K562 (cell line): Measurements from ENCODE around the gene ZNF8. TPM values are rescaled to one million over a fixed set of nuclear protein-coding genes. Genes with fewer than 3 reads are reported as not detected.

Source experiments
- BRF2 ChIP-seq: IDR thresholded peaks from 3 replicates; pipeline ENCODE4 v1.6.1; 2011; ENCODE audit warnings: borderline replicate concordance, mild to moderate bottlenecking; ENCODE audit not compliant: insufficient read length, insufficient read depth
- CBX5 ChIP-seq: IDR thresholded peaks from 2 replicates; pipeline ENCODE4 v1.6.1; 2014; ENCODE audit warnings: low read depth, borderline replicate concordance
- MED1 ChIP-seq: sonication (generic); formaldehyde crosslinking; IDR thresholded peaks from 2 replicates; pipeline ENCODE4 v1.8.1; 2023; ENCODE audit warnings: missing genetic modification reagents, borderline replicate concordance
- MLLT1 ChIP-seq, 2 experiments: fragments of 450-650 bp; IDR thresholded peaks; 2 replicates each; pipeline ENCODE4 v1.6.1; 2016
- PHF20 ChIP-seq: fragments of 450-650 bp; IDR thresholded peaks from 2 replicates; pipeline ENCODE4 v1.6.1; 2018; ENCODE audit not compliant: partially characterized antibody
- SETDB1 ChIP-seq: IDR thresholded peaks from one replicate; pipeline ENCODE4 v1.6.1; 2012; ENCODE audit warnings: low read length, control low read depth, inconsistent platforms
- SMAD3 ChIP-seq: fragments of 450-650 bp; formaldehyde crosslinking; conservative IDR thresholded peaks from 2 replicates; pipeline ENCODE4 v1.4.0; 2020; ENCODE audit warnings: mild to moderate bottlenecking
- SMARCE1 ChIP-seq: fragments of 450-650 bp; IDR thresholded peaks from 2 replicates; pipeline ENCODE4 v1.7.1; 2016; ENCODE audit warnings: mild to moderate bottlenecking
- STAG1 ChIP-seq: sonication (generic); formaldehyde crosslinking; IDR thresholded peaks from 2 replicates; pipeline ENCODE4 v1.5.0; 2020; ENCODE audit warnings: missing genetic modification reagents, borderline replicate concordance
- STAT5B ChIP-seq: fragments of 250-450 bp; sonication (Bioruptor Pico); IDR thresholded peaks from 2 replicates; pipeline ENCODE4 v1.8.0; 2021; ENCODE audit warnings: mild to moderate bottlenecking, inconsistent platforms
- THRAP3 ChIP-seq: fragments of 450-650 bp; IDR thresholded peaks from 2 replicates; pipeline ENCODE4 v1.6.1; 2016; ENCODE audit warnings: mild to moderate bottlenecking, inconsistent platforms, borderline replicate concordance
- TOE1 ChIP-seq, 2 experiments: fragments of 450-650 bp in 1 of 2; sonication (generic) in 1 of 2; formaldehyde crosslinking in 1 of 2; IDR thresholded peaks; 2 replicates each; pipeline versions ENCODE4 v1.7.1 to v1.8.0; 2016 to 2022; ENCODE audit warnings: borderline replicate concordance in 2 of 2, mild to moderate bottlenecking in 2 of 2, antibody characterized with exemption in 1 of 2, inconsistent platforms in 1 of 2, low read depth in 1 of 2, missing genetic modification reagents in 1 of 2, moderate library complexity in 1 of 2
- YY1 ChIP-seq, 3 experiments: IDR thresholded peaks; 2 replicates each; pipeline ENCODE4 v1.6.1; 2011; ENCODE audit warnings: low read length in 2 of 3, mild to moderate bottlenecking in 2 of 3, moderate library complexity in 2 of 3, borderline replicate concordance in 1 of 3, control low read depth in 1 of 3, low read depth in 1 of 3; ENCODE audit not compliant: insufficient read depth in 3 of 3, insufficient replicate concordance in 2 of 3, control insufficient read depth in 1 of 3, insufficient read length in 1 of 3; ENCODE audit errors: extremely low read depth in 1 of 3
- ZBTB2 ChIP-seq: fragments of 450-650 bp; IDR thresholded peaks from 2 replicates; pipeline ENCODE4 v1.6.1; 2016; ENCODE audit warnings: antibody characterized with exemption
- ZNF184 ChIP-seq: sonication (generic); formaldehyde crosslinking; IDR thresholded peaks from 2 replicates; pipeline ENCODE4 v1.5.0; 2020; ENCODE audit warnings: missing genetic modification reagents
- ZNF347 ChIP-seq: fragments of 450-650 bp; formaldehyde crosslinking; IDR thresholded peaks from 2 replicates; pipeline ENCODE4 v1.4.0; 2020; ENCODE audit warnings: low read depth, mild to moderate bottlenecking, moderate library complexity
- ZNF75A ChIP-seq: fragments of 450-650 bp; formaldehyde crosslinking; IDR thresholded peaks from 2 replicates; pipeline ENCODE4 v1.4.0; 2020; ENCODE audit warnings: mild to moderate bottlenecking
- polyA plus RNA-seq, 8 experiments: library from polyadenylated mRNA; depleted of rRNA in 4 of 8; stranded (reverse) in 5 of 8; unstranded in 3 of 8; fragments of >200 nt; fragmentation: Nextera tagmentation in 2 of 8; fragmentation: Illumina TruSeq in 1 of 8; extraction: Ambion mirVana in 2 of 8; extraction: Trizol in 1 of 8; gene quantifications; 2 replicates each; pipeline versions ENCODE4 v1.2.1 to v1.2.3, GENCODE V29; 2011 to 2014; ENCODE audit warnings: inconsistent platforms in 1 of 8, missing spikeins in 1 of 8
- total RNA-seq, 7 experiments: library from RNA; depleted of rRNA in 6 of 7; stranded (reverse); fragments of >200 nt in 6 of 7; fragmentation: Illumina TruSeq in 2 of 7; extraction: Trizol in 2 of 7; gene quantifications; 2 replicates each; pipeline versions ENCODE4 v1.2.1 to v1.2.3, GENCODE V29; 2011 to 2021; ENCODE audit warnings: low replicate concordance in 1 of 7
- TF ChIP-seq, protein P1 (sequence below), 2 experiments: fragments of 200-800 bp in 1 of 2; sonication (Bioruptor generic) in 1 of 2; sonication (generic) in 1 of 2; formaldehyde crosslinking in 1 of 2; IDR thresholded peaks in 1 of 2; conservative IDR thresholded peaks in 1 of 2; 2 replicates each; pipeline versions ENCODE4 v1.5.0 to v1.6.1; 2016 to 2020; ENCODE audit warnings: missing compliant biosample characterization in 1 of 2, missing genetic modification characterization in 1 of 2, missing genetic modification reagents in 1 of 2
- TF ChIP-seq, protein P2 (sequence below): fragments of 450-650 bp; IDR thresholded peaks from 2 replicates; pipeline ENCODE4 v1.6.1; 2016

Gene ZNF8
- total and polyA plus RNA-seq, 9 of the 15 experiments (the other 6 are each of a cell fraction or from before 2014, with no cell fraction given) = 0.71 to 7.7 (median 4.7) TPM

- TF ChIP-seq ZNF347 (CRISPR knock-in tag) (no peak), TOE1 (IDR thresholded peaks at IDR 0.05; ENCODE audit: borderline replicate concordance) (0 out of 2 replicates have a peak, but pooled peaks have one; percentile 17), TOE1 (CRISPR knock-in tag; IDR thresholded peaks at IDR 0.05; ENCODE audit: borderline replicate concordance, low read depth) (0 out of 2 replicates have a peak, but pooled peaks have one; percentile 11), PHF20 (no peak), THRAP3 (no peak), STAT5B (CRISPR knock-in tag) (no peak), MLLT1 (IDR thresholded peaks at IDR 0.05) (peak in 1 of 2 experiments; percentile 87; a peak in 2 of 4 replicates), YY1 (IDR thresholded peaks at IDR 0.05; ENCODE audit: borderline replicate concordance in 1 of 3, control insufficient read depth in 1 of 3, extremely low read depth in 1 of 3, insufficient read depth in 3 of 3, insufficient read length in 1 of 3, insufficient replicate concordance in 2 of 3, low read depth in 1 of 3, low read length in 2 of 3) (no peak), ZBTB2 (0 out of 2 replicates have a peak, but pooled peaks have one; percentile 22), SMAD3 (CRISPR knock-in tag) (no peak), SMARCE1 (no peak), MED1 (CRISPR knock-in tag) (no peak), ZNF75A (CRISPR knock-in tag) (no peak), ZNF184 (CRISPR knock-in tag) (no peak), STAG1 (CRISPR knock-in tag) (0 out of 2 replicates have a peak, but pooled peaks have one; percentile 9), CBX5 (no peak), BRF2 (no peak), SETDB1 (no peak)
- TF ChIP-seq, protein P1, sequence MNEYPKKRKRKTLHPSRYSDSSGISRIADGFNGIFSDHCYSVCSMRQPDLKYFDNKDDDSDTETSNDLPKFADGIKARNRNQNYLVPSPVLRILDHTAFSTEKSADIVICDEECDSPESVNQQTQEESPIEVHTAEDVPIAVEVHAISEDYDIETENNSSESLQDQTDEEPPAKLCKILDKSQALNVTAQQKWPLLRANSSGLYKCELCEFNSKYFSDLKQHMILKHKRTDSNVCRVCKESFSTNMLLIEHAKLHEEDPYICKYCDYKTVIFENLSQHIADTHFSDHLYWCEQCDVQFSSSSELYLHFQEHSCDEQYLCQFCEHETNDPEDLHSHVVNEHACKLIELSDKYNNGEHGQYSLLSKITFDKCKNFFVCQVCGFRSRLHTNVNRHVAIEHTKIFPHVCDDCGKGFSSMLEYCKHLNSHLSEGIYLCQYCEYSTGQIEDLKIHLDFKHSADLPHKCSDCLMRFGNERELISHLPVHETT (CRISPR knock-in tag; conservative IDR thresholded peaks at IDR 0.05 in 1 of 2, IDR thresholded peaks at IDR 0.05 in 1 of 2) = no peak; a peak in 1 of 4 replicates
- TF ChIP-seq, protein P2, sequence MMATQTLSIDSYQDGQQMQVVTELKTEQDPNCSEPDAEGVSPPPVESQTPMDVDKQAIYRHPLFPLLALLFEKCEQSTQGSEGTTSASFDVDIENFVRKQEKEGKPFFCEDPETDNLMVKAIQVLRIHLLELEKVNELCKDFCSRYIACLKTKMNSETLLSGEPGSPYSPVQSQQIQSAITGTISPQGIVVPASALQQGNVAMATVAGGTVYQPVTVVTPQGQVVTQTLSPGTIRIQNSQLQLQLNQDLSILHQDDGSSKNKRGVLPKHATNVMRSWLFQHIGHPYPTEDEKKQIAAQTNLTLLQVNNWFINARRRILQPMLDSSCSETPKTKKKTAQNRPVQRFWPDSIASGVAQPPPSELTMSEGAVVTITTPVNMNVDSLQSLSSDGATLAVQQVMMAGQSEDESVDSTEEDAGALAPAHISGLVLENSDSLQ = no peak
Measured at GRCh38 chr19:58279042-58279924, 528 bp downstream of the ZNF8 start (continued).
